Stomach (tissue), 9 donors: ENCODE data around the gene IFNK. TPM values are rescaled to one million over a fixed set of nuclear protein-coding genes. Genes with fewer than 3 reads are reported as not detected.
A peak's percentile ranks its signal among the peaks of the same experiment; 100 is the strongest.

Source experiments
- DNase-seq, 2 donors: peaks; one replicate each; pipeline versions ENCODE4 v3.0.0 to v3.0.0-alpha.2; 2013 to 2019
- H3K27ac ChIP-seq, 5 donors: fragments of 200-600 bp in 4 of 5; sonication (generic) in 4 of 5; one replicate each; pipeline ENCODE4 v1.5.1; 2013 to 2019; ENCODE audit warnings: mild to moderate bottlenecking in 1 of 5, moderate library complexity in 1 of 5
- H3K27me3 ChIP-seq, 3 donors: fragments of 200-600 bp; sonication (generic); one replicate each; pipeline ENCODE4 v1.5.1; 2017 to 2019; ENCODE audit warnings: mixed run types in 1 of 3
- H3K36me3 ChIP-seq, 4 donors: fragments of 200-600 bp; sonication (generic); 1 replicate in 3 of 4; 2 replicates in 1 of 4; pipeline ENCODE4 v1.5.1; 2016 to 2019
- H3K4me1 ChIP-seq, 4 donors: fragments of 200-600 bp; sonication (generic); one replicate each; pipeline ENCODE4 v1.5.1; 2016 to 2019
- H3K4me3 ChIP-seq, 4 donors: fragments of 200-600 bp; sonication (generic) in 3 of 4; one replicate each; pipeline ENCODE4 v1.5.1; 2016 to 2019; ENCODE audit warnings: mild to moderate bottlenecking in 1 of 4
- H3K9me3 ChIP-seq, 4 donors: fragments of 200-600 bp; sonication (generic); one replicate each; pipeline ENCODE4 v1.5.1; 2016 to 2019
- EP300 ChIP-seq: sonication (generic); formaldehyde crosslinking; IDR thresholded peaks from one replicate; pipeline ENCODE4 v1.6.1; 2017; ENCODE audit warnings: antibody characterized with exemption
- POLR2A ChIP-seq, 4 donors: fragments of 450-650 bp; IDR thresholded peaks; one replicate each; pipeline ENCODE4 v1.6.1; 2016; ENCODE audit warnings: antibody characterized with exemption in 4 of 4, control low read depth in 2 of 4, mild to moderate bottlenecking in 1 of 4, moderate library complexity in 1 of 4
- POLR2AphosphoS5 ChIP-seq, 3 donors: sonication (generic); formaldehyde crosslinking; IDR thresholded peaks; one replicate each; pipeline ENCODE4 v1.6.1; 2016; ENCODE audit warnings: antibody characterized with exemption in 3 of 3
- WGBS, 5 donors: extraction: QIAGEN DNeasy Blood & Tissue Kit in 3 of 5; methylation state at CpG; one replicate each; pipeline versions ENCODE4 v1.1.5 to v1.1.7; 2013 to 2018; 5-methylcytosine and 5-hydroxymethylcytosine counted together
- intact Hi-C: fragments of 100-400 bp; cut with DNase I; formaldehyde crosslinking; loops from one replicate; pipeline ENCODE4 v1.15.1; 2023; ENCODE audit warnings: low total_unique reads
- polyA plus RNA-seq, 3 donors: library from polyadenylated mRNA; stranded (reverse); fragments of 200-250 nt; gene quantifications; one replicate each; pipeline ENCODE4 v1.2.3, GENCODE V29; 2013
- total RNA-seq, 5 donors: library from RNA; depleted of rRNA; stranded (reverse); fragments of >200 nt; gene quantifications; one replicate each; pipeline versions ENCODE4 v1.1.0 to v1.2.3, GENCODE V29; 2014 to 2016
- TF ChIP-seq, protein P1 (sequence below), 7 experiments: fragments of 450-650 bp in 4 of 7; fragments of 200-600 bp in 3 of 7; sonication (generic) in 3 of 7; IDR thresholded peaks; one replicate each; pipeline ENCODE4 v1.5.1; 2016 to 2019; ENCODE audit warnings: antibody characterized with exemption in 7 of 7, control low read depth in 2 of 7, mild to moderate bottlenecking in 1 of 7
- donor health status: healthy with polysubstance abuse.
- donor health status: Bipolar disorder and iron deficiency.
- donor health status: healthy.

Gene IFNK
- total and polyA plus RNA-seq, 8 donors = not detected

DNA sequence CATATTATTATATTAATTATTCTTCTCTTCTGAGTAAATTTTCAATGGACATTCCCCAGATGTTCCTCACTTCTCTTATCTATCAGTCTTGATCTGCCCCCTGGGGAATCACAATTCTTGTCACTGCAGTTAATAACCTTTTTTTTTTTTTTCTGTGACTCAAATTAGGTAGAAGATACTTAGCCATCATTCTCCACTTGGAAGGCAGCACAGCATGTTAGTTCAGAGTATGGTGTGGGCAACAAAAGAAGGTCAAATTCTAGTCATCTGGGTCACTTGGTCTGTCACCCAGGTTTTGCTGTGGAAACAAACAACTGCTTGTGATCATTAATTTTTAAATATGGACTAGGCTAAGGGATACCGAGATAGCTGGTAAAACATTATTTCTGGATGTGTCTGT lies 13.7 kb downstream of the IFNK start:
- WGBS, 5 donors = 87 to 97% (median 94%) methylated on average over 1 of the region's 1 CpG
- intact Hi-C loops = loop anchor here (5.0 kb wide), 1 partner anchor 210 kb away; no protein-coding TSS in a partner anchor
- Histone ChIP-seq H3K27ac (peak overlapping the region in 1 of 5 donors; percentile 87), H3K9me3 (no peaks in the 10 kb centered on the region), H3K27me3 (no peaks in the 10 kb centered on the region), H3K4me1 (peaks cover 14 to 69% (median 30%) of the 10 kb centered on the region in 4 donors), H3K4me3 (no peak overlapping the region), H3K36me3 (peaks cover 0 to 9% (median 4%) of the 10 kb centered on the region in 4 donors)
- DNase-seq = no peak
- no peak for TF ChIP-seq EP300

GRCh38 chr9:27538647-27539046 lies 14.6 kb downstream of the IFNK start:
- 82 to 93% (median 86%) methylated on average over 3 of the region's 3 CpGs for WGBS, 5 donors
- DNase-seq = no peak
- no peaks in the 10 kb centered on the region for H3K27me3 ChIP-seq
- H3K27ac ChIP-seq = peak overlapping the region in 4 of 5 donors; percentile 68 to 87 (median 74)
- H3K9me3 ChIP-seq = no peaks in the 10 kb centered on the region
- H3K4me1 ChIP-seq = peaks cover 14 to 69% (median 28%) of the 10 kb centered on the region in 4 donors
- TF ChIP-seq POLR2AphosphoS5 (IDR thresholded peaks at IDR 0.05) = no peak
- no peak for TF ChIP-seq EP300
- TF ChIP-seq, protein P1, sequence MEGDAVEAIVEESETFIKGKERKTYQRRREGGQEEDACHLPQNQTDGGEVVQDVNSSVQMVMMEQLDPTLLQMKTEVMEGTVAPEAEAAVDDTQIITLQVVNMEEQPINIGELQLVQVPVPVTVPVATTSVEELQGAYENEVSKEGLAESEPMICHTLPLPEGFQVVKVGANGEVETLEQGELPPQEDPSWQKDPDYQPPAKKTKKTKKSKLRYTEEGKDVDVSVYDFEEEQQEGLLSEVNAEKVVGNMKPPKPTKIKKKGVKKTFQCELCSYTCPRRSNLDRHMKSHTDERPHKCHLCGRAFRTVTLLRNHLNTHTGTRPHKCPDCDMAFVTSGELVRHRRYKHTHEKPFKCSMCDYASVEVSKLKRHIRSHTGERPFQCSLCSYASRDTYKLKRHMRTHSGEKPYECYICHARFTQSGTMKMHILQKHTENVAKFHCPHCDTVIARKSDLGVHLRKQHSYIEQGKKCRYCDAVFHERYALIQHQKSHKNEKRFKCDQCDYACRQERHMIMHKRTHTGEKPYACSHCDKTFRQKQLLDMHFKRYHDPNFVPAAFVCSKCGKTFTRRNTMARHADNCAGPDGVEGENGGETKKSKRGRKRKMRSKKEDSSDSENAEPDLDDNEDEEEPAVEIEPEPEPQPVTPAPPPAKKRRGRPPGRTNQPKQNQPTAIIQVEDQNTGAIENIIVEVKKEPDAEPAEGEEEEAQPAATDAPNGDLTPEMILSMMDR (IDR thresholded peaks at IDR 0.05) = no peak
- TF ChIP-seq POLR2A (IDR thresholded peaks at IDR 0.05) = no peak
- intact Hi-C loops = loop anchor here (5.0 kb wide), 1 partner anchor 211 kb away; no protein-coding TSS in a partner anchor
- no peak overlapping the region for H3K4me3 ChIP-seq
- peaks cover 0 to 9% (median 4%) of the 10 kb centered on the region in 4 donors for H3K36me3 ChIP-seq

DNA sequence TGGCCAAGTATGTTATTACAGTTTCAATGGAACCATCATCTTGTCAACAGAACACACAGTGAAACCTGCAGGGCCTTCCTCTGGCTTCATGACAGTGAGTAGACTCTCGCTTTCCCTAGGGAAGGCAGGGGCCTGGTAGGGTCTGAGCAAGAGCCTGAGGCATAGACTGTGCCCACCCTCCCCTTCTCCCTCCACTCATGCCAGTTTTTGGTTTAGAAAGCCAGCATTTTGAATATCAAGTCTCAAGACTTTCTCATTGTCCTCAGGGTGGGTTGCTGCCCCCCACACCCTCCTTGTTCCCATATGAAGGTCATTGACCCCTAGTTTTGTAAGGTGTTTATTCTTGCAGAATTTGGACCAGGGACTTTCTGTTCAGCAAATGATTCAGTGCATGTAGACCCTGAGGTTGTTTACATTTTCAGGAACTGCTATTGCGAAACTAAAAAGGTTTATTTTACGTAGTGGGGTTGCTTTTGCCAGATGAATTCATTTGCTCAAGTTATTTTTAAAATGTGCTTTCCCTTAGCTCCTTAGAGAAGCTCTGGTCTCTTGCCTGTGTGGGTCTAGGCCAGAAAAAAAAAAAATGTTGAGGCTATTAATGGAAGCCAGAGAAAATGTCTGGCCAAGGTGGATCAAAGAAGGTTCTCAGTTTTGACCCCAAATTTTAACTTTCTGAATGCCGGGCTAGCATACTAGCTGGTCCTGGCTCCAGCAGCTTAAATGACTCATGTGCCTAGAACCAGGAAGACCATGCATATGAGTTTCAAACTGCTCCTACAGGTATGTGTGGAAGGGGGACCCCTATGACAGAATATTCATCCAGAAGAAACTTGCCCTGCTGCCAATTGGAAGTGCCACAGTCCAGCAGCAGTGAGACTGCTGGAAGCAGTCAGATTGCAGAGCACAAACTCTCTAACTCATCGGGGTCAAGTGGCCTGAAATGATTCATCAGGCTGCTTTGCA lies 15.7 kb downstream of the IFNK start:
- H3K27ac ChIP-seq = peak overlapping the region in 4 of 5 donors; percentile 68 to 87 (median 74)
- peak in 1 of 2 donors; percentile 70 for DNase-seq
- H3K36me3 ChIP-seq = peaks cover 5 to 20% (median 7%) of the 10 kb centered on the region in 4 donors
- no peaks in the 10 kb centered on the region for H3K9me3 ChIP-seq
- WGBS, 5 donors = 57 to 77% (median 63%) methylated on average over 5 of the region's 5 CpGs
- TF ChIP-seq POLR2A (IDR thresholded peaks at IDR 0.05) (no peak), EP300 (peak; percentile 82), POLR2AphosphoS5 (IDR thresholded peaks at IDR 0.05) (peak; percentile 82 to 97 (median 87))
- TF ChIP-seq, protein P1 (IDR thresholded peaks at IDR 0.05) = no peak
- H3K27me3 ChIP-seq = no peaks in the 10 kb centered on the region
- no peak overlapping the region for H3K4me3 ChIP-seq
- intact Hi-C loops = loop anchor here (5.0 kb wide), 1 partner anchor 212 kb away; no protein-coding TSS in a partner anchor
- H3K4me1 ChIP-seq = peaks cover 14 to 59% (median 23%) of the 10 kb centered on the region in 4 donors

DNA sequence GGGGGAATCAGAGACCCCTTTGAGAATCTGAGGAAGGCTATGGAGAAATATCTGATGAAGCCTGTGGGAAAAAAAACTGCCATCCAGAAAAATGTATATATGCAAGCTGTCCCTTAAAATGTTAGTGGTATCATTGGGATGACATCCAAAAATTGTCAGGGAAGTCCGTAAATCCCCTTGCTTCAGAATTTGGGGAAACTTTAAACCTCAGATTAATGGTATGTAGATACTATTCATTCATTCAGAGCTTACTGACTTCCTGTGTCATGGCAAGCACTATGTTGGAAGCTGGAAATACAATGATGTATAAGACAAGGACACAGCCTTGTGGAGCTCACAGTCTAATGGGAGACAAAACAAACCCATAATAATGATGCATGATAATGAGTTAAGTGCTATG lies 16.4 kb downstream of the IFNK start:
- WGBS, 5 donors = 53 to 82% (median 74%) methylated on average over 1 of the region's 1 CpG
- Histone ChIP-seq H3K9me3 (no peaks in the 10 kb centered on the region), H3K36me3 (peaks cover 5 to 20% (median 10%) of the 10 kb centered on the region in 4 donors), H3K27ac (peak overlapping the region in 4 of 5 donors; percentile 50 to 87 (median 74)), H3K4me3 (no peak overlapping the region), H3K27me3 (no peaks in the 10 kb centered on the region), H3K4me1 (peaks cover 14 to 57% (median 21%) of the 10 kb centered on the region in 4 donors)
- intact Hi-C loops = no loop called here
- no peak for DNase-seq
- TF ChIP-seq POLR2A (IDR thresholded peaks at IDR 0.05) = no peak
- TF ChIP-seq EP300 = no peak
- no peak for TF ChIP-seq POLR2AphosphoS5 (IDR thresholded peaks at IDR 0.05)
- TF ChIP-seq, protein P1 (IDR thresholded peaks at IDR 0.05) = no peak
